PC-9 (cell line): ENCODE results near the gene ORMDL1. TPM values are rescaled to one million over a fixed set of nuclear protein-coding genes. Genes with fewer than 3 reads are reported as not detected.
A peak's percentile ranks its signal among the peaks of the same experiment; 100 is the strongest.

Experiments
- BruUV-seq: library from RNA; stranded (reverse); fragments of 400-500 nt; replicated peaks from 2 replicates; lab custom pipeline; 2021; lab: Mats Ljungman, UMichigan
- CTCF ChIA-PET: fragments of 300-600 bp; sonication (Branson Sonifier 250); formaldehyde crosslinking; loops from one replicate; lab custom pipeline; 2022; ENCODE audit warnings: antibody characterized with exemption; lab: Charles Lee
- POLR2A ChIA-PET: fragments of 300-600 bp; sonication (Branson Sonifier 250); formaldehyde crosslinking; loops from one replicate; lab custom pipeline; 2022; ENCODE audit warnings: antibody characterized with exemption; ENCODE audit not compliant: unreplicated experiment; lab: Charles Lee
- DNase-seq, 2 experiments: peaks; one replicate each; pipeline versions ENCODE4 v3.0.0 to v3.0.0-alpha.2; 2015 to 2022; ENCODE audit warnings: mixed read lengths in 1 of 2
- H2AFZ ChIP-seq: fragments of 200-600 bp; sonication (generic); 2 replicates; pipeline ENCODE4 v1.8.1; 2017; ENCODE audit warnings: antibody characterized with exemption
- H3F3A ChIP-seq: fragments of 200-600 bp; sonication (generic); 2 replicates; pipeline ENCODE4 v1.8.1; 2017; ENCODE audit warnings: antibody characterized with exemption, mild to moderate bottlenecking, low read depth; ENCODE audit not compliant: insufficient read depth
- H3K27ac ChIP-seq: fragments of 200-600 bp; sonication (generic); 2 replicates; pipeline ENCODE4 v1.6.1; 2016; ENCODE audit warnings: mixed run types
- H3K27me3 ChIP-seq: fragments of 200-600 bp; sonication (generic); 2 replicates; pipeline ENCODE4 v1.6.1; 2016; ENCODE audit warnings: low read depth, mixed run types; ENCODE audit not compliant: insufficient read depth
- H3K36me3 ChIP-seq: fragments of 200-600 bp; sonication (generic); 2 replicates; pipeline ENCODE4 v1.6.1; 2016; ENCODE audit warnings: low read depth, mixed run types
- H3K4me1 ChIP-seq: fragments of 200-600 bp; sonication (generic); replicated peaks from 2 replicates; pipeline ENCODE4 v1.6.1; 2016; ENCODE audit warnings: mixed run types; ENCODE audit not compliant: insufficient read depth
- H3K4me2 ChIP-seq: fragments of 200-600 bp; sonication (generic); 2 replicates; pipeline ENCODE4 v1.6.1; 2017; ENCODE audit warnings: mixed run types
- H3K4me3 ChIP-seq: fragments of 200-600 bp; sonication (generic); 2 replicates; pipeline ENCODE4 v1.6.1; 2016; ENCODE audit warnings: mixed run types
- H3K79me2 ChIP-seq: fragments of 200-600 bp; sonication (generic); 2 replicates; pipeline ENCODE4 v1.6.1; 2017; ENCODE audit warnings: low read depth, mixed run types
- H3K9me2 ChIP-seq: fragments of 200-600 bp; sonication (generic); 2 replicates; pipeline ENCODE4 v1.8.1; 2017; ENCODE audit warnings: mild to moderate bottlenecking; ENCODE audit not compliant: insufficient read depth
- H3K9me3 ChIP-seq: fragments of 200-600 bp; sonication (generic); 2 replicates; pipeline ENCODE4 v1.8.1; 2016; ENCODE audit warnings: low read depth; ENCODE audit not compliant: insufficient read depth
- H4K20me1 ChIP-seq: fragments of 200-600 bp; sonication (generic); 2 replicates; pipeline ENCODE4 v1.8.1; 2017; ENCODE audit not compliant: insufficient read depth
- EZH2 ChIP-seq: fragments of 200-600 bp; sonication (generic); IDR thresholded peaks from 2 replicates; pipeline ENCODE4 v1.8.0; 2017; ENCODE audit warnings: antibody characterized with exemption, low read depth
- intact Hi-C: fragments of 100-400 bp; cut with micrococcal nuclease; formaldehyde crosslinking; loops from one replicate; pipeline ENCODE4 v1.10.0; 2022; ENCODE audit not compliant: unreplicated experiment
- total RNA-seq: library from RNA; stranded (reverse); gene quantifications from 2 replicates; pipeline ENCODE4 v1.2.3, GENCODE V29; 2021
- TF ChIP-seq, protein P1 (sequence below): fragments of 200-600 bp; sonication (generic); conservative IDR thresholded peaks from 2 replicates; pipeline ENCODE4 v1.6.1; 2017; ENCODE audit warnings: mixed run types, antibody characterized with exemption, mild to moderate bottlenecking, moderate library complexity

The ORMDL1 gene
- total RNA-seq, 1 experiment from 2014 or later = 32.7 TPM

DNA sequence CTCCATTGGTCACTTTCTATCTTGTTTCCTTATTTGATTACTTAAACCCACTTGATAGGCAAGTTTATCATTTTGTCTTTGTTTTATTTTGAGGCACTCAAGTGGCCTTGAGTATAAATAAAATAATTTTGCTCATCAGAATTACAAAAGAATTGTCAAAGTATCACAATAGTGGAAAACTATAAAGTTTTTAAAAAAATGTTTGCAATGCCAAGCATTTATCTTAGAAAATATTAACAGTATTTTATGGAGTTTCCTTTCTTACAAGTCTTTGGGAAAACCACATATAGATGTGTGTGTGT lies 14.8 kb upstream of the ORMDL1 start:
- Histone ChIP-seq H3K4me3 (no peak overlapping the region), H3K36me3 (no peaks in the 10 kb centered on the region), H3K27ac (no peak overlapping the region), H3K4me2 (no peak overlapping the region), H2AFZ (no peak overlapping the region), H3K9me2 (no peaks in the 10 kb centered on the region), H3K4me1 (no peaks in the 10 kb centered on the region), H3K79me2 (no peaks in the 10 kb centered on the region), H3K9me3 (no peaks in the 10 kb centered on the region), H4K20me1 (no peaks in the 10 kb centered on the region), H3F3A (no peaks in the 10 kb centered on the region), H3K27me3 (no peaks in the 10 kb centered on the region)
- intact Hi-C loops = loop anchor here (2.0 kb wide), 1 partner anchor 272 kb away; no protein-coding TSS in a partner anchor
- TF ChIP-seq EZH2 = no peak
- no peak for DNase-seq
- ChIA-PET CTCF (interaction anchor here (0.8 kb wide), 1 partner anchor 272 kb away, joined by 5 read pairs; no protein-coding TSS in a partner anchor), POLR2A (interaction anchor here (0.7 kb wide), 1 partner anchor 268 kb away, joined by 12 read pairs; no protein-coding TSS in a partner anchor)
- BruUV-seq = no TSS peak

DNA sequence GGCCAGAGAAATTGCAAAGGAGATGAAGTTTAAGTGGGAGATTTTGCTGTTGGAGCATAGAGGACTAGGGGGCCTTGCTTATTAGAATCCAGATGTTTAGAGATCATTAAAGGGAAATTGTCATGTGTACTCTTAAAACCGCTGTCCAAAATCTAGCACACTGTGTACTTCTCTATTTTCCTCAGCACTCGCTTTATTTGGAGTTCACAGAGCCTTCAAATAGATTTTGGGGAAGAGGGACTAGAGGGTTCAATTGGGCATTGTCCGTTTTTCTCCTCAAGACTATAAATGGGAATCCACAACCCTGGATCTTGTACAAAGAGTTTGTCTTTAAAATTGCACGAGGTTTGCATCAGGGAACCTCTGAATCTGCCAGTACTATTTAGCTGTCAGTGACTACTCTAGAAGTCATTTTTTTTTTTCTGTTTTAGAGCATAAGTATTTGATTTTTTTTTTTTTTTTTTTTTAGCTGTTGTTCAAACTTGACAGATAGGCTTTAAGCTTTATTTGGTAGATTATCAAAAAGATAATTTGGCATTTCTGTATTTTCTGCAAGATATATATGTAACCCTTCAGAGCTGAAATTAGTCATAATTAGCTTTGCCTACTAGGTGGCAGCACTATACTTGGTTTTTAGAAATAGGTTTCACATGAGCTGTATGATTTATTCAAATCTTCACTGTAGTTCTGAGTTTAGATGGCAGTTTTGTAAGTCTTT lies 14.3 kb upstream of the ORMDL1 start:
- Histone ChIP-seq H4K20me1 (no peaks in the 10 kb centered on the region), H3K36me3 (no peaks in the 10 kb centered on the region; the same call in 1 of the 2 replicates), H3K27ac (no peak overlapping the region), H3K4me1 (no peaks in the 10 kb centered on the region), H3K4me2 (no peak overlapping the region), H3K9me3 (no peaks in the 10 kb centered on the region), H2AFZ (no peak overlapping the region), H3K9me2 (no peaks in the 10 kb centered on the region), H3F3A (no peaks in the 10 kb centered on the region), H3K27me3 (no peaks in the 10 kb centered on the region), H3K79me2 (no peaks in the 10 kb centered on the region), H3K4me3 (no peak overlapping the region)
- no peak for DNase-seq
- TF ChIP-seq, protein P1, sequence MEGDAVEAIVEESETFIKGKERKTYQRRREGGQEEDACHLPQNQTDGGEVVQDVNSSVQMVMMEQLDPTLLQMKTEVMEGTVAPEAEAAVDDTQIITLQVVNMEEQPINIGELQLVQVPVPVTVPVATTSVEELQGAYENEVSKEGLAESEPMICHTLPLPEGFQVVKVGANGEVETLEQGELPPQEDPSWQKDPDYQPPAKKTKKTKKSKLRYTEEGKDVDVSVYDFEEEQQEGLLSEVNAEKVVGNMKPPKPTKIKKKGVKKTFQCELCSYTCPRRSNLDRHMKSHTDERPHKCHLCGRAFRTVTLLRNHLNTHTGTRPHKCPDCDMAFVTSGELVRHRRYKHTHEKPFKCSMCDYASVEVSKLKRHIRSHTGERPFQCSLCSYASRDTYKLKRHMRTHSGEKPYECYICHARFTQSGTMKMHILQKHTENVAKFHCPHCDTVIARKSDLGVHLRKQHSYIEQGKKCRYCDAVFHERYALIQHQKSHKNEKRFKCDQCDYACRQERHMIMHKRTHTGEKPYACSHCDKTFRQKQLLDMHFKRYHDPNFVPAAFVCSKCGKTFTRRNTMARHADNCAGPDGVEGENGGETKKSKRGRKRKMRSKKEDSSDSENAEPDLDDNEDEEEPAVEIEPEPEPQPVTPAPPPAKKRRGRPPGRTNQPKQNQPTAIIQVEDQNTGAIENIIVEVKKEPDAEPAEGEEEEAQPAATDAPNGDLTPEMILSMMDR = peak; percentile 55
- no peak for TF ChIP-seq EZH2
- intact Hi-C loops = loop anchor here (2.0 kb wide), 1 partner anchor 272 kb away; no protein-coding TSS in a partner anchor
- BruUV-seq = no TSS peak
- CTCF ChIA-PET = interaction anchor here (0.8 kb wide), 1 partner anchor 272 kb away, joined by 5 read pairs; no protein-coding TSS in a partner anchor
- POLR2A ChIA-PET = interaction anchor here (0.7 kb wide), 1 partner anchor 268 kb away, joined by 12 read pairs; no protein-coding TSS in a partner anchor

DNA sequence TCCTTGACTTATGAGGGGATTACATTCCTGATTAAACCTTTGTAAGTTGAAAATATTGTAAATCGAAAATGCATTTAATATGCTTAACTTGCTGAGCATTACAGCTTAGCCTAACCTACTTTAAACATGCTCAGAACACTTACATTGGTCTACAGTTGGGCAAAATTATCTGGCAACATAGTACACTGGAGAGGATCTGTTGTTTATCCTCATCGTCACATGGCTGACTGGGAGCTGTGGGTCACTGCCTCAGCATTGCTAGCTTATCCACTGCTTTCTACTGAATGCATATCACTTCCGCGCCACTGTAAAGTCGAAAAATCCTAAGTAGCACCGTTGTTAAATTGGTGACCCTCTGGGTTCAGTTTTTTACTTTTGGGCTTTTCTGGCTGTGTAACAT lies 13.8 kb upstream of the ORMDL1 start:
- no peak for DNase-seq
- H3K36me3 ChIP-seq = peaks cover 3% of the 10 kb centered on the region; the same call in 1 of the 2 replicates
- TF ChIP-seq, protein P1 = no peak
- no peak for TF ChIP-seq EZH2
- no TSS peak for BruUV-seq
- CTCF ChIA-PET = no interaction called here
- H2AFZ ChIP-seq = no peak overlapping the region
- no peaks in the 10 kb centered on the region for H3K9me3 ChIP-seq
- intact Hi-C loops = loop anchor here (2.0 kb wide), 1 partner anchor 273 kb away; no protein-coding TSS in a partner anchor
- no peaks in the 10 kb centered on the region for H3K27me3 ChIP-seq
- H3K27ac ChIP-seq = no peak overlapping the region
- no peak overlapping the region for H3K4me3 ChIP-seq
- POLR2A ChIA-PET = no interaction called here
- H3K9me2 ChIP-seq = no peaks in the 10 kb centered on the region
- no peak overlapping the region for H3K4me2 ChIP-seq
- H3K4me1 ChIP-seq = no peaks in the 10 kb centered on the region
- H4K20me1 ChIP-seq = no peaks in the 10 kb centered on the region
- H3F3A ChIP-seq = no peaks in the 10 kb centered on the region
- no peaks in the 10 kb centered on the region for H3K79me2 ChIP-seq
